ENCODE data around the gene FXYD1.
A peak's percentile ranks its signal among the peaks of the same experiment; 100 is the strongest.

FXYD1 gene

GRCh38 chr19:35106898-35107541 lies 31.6 kb upstream of the FXYD1 start:
- no peak for DNase-seq (ENCODE audit: insufficient read length, low spot score)
- FAIRE-seq = no peak

GRCh38 chr19:35107545-35107944 lies 31.1 kb upstream of the FXYD1 start:
- DNase-seq (ENCODE audit: insufficient read length, low spot score) = no peak
- FAIRE-seq = no peak

- FAIRE-seq = no peak
- no peak for DNase-seq (ENCODE audit: insufficient read length, low spot score)
These were observed 29.9 kb upstream of the FXYD1 start for GRCh38 chr19:35108730-35109129.

GRCh38 chr19:35109395-35110112 lies 29.1 kb upstream of the FXYD1 start:
- no peak for FAIRE-seq

GRCh38 chr19:35110974-35111373 lies 27.6 kb upstream of the FXYD1 start:
- FAIRE-seq = no peak
- no peak for DNase-seq (ENCODE audit: insufficient read length, low spot score)

More at GRCh38 chr19:35109395-35110112, 29.1 kb upstream of the FXYD1 start:
- DNase-seq (ENCODE audit: insufficient read length, low spot score) = no peak

- no peak for FAIRE-seq
These were observed 25.5 kb upstream of the FXYD1 start for GRCh38 chr19:35112995-35113688.

GRCh38 chr19:35114353-35115176 lies 24.1 kb upstream of the FXYD1 start:
- DNase-seq (ENCODE audit: insufficient read length, low spot score) = peak; percentile 80
- peak; percentile 13 for FAIRE-seq

More at GRCh38 chr19:35112995-35113688, 25.5 kb upstream of the FXYD1 start:
- DNase-seq (ENCODE audit: insufficient read length, low spot score) = no peak

- DNase-seq (ENCODE audit: insufficient read length, low spot score) = no peak
- FAIRE-seq = no peak
These were observed 23.3 kb upstream of the FXYD1 start, which contains the start of gene FXYD3 for GRCh38 chr19:35115177-35115951. TSS of gene FXYD3 (plus strand) at chr19:35115823. CDS start at chr19:35119377, 3,554 bp downstream.

GRCh38 chr19:35116072-35116801 lies 22.4 kb upstream of the FXYD1 start:
- FAIRE-seq (no peak), DNase-seq (ENCODE audit: insufficient read length, low spot score) (no peak)

- DNase-seq (ENCODE audit: insufficient read length, low spot score) (no peak), FAIRE-seq (no peak)
These were observed 21.5 kb upstream of the FXYD1 start for GRCh38 chr19:35117116-35117515.

GRCh38 chr19:35117799-35118198 lies 20.8 kb upstream of the FXYD1 start:
- FAIRE-seq (no peak), DNase-seq (ENCODE audit: insufficient read length, low spot score) (no peak)

GRCh38 chr19:35118268-35119020 lies 20.2 kb upstream of the FXYD1 start:
- DNase-seq (ENCODE audit: insufficient read length, low spot score) (no peak), FAIRE-seq (no peak)

- DNase-seq (ENCODE audit: insufficient read length, low spot score) = no peak
- no peak for FAIRE-seq
These were observed 19.5 kb upstream of the FXYD1 start for GRCh38 chr19:35119091-35119490.

GRCh38 chr19:35119578-35120155 lies 19.0 kb upstream of the FXYD1 start:
- FAIRE-seq = no peak
- DNase-seq (ENCODE audit: insufficient read length, low spot score) = no peak

GRCh38 chr19:35120492-35120891 lies 18.1 kb upstream of the FXYD1 start:
- DNase-seq (ENCODE audit: insufficient read length, low spot score) (no peak), FAIRE-seq (no peak)

- FAIRE-seq (no peak), DNase-seq (ENCODE audit: insufficient read length, low spot score) (no peak)
These were observed 17.7 kb upstream of the FXYD1 start for GRCh38 chr19:35120898-35121297.

GRCh38 chr19:35122687-35123551 lies 15.7 kb upstream of the FXYD1 start:
- no peak for FAIRE-seq
- DNase-seq (ENCODE audit: insufficient read length, low spot score) = no peak

Data from HTR-8/SVneo (cell line).